Measurements from ENCODE around the gene SF3B4.
"Not testable (repeated sequence)": the region's sequence is repeated elsewhere in the genome, so short reads cannot be mapped to it uniquely, and the experiment has no call there.

SF3B4 gene

GRCh38 chr1:149931212-149931790 lies 3.7 kb upstream of the SF3B4 start:
- FAIRE-seq = no peak

- no peak for FAIRE-seq
These were observed 2.3 kb upstream of the SF3B4 start for GRCh38 chr1:149929856-149930255.

GRCh38 chr1:149928401-149928724 lies 760 bp upstream of the SF3B4 start:
- FAIRE-seq = no peak

GRCh38 chr1:149927056-149927562 lies 494 bp downstream of the SF3B4 start:
- FAIRE-seq = no peak

- FAIRE-seq = no peak
These were observed 1.3 kb downstream of the SF3B4 start for GRCh38 chr1:149926296-149926695.

GRCh38 chr1:149925751-149926150 lies 1.9 kb downstream of the SF3B4 start:
- FAIRE-seq = no peak

GRCh38 chr1:149925345-149925744 lies 2.3 kb downstream of the SF3B4 start:
- FAIRE-seq = no peak

- no peak for FAIRE-seq
These were observed 4.0 kb downstream of the SF3B4 start for GRCh38 chr1:149923626-149924025.

- FAIRE-seq = no peak
These were observed 9.9 kb downstream of the SF3B4 start, which contains the start of gene SV2A for GRCh38 chr1:149917571-149918144. Gene SV2A, minus strand, starts transcription at chr1:149917844. Its CDS starts 4,004 bp downstream, at chr1:149913840.

- no peak for FAIRE-seq
These were observed 10.7 kb downstream of the SF3B4 start for GRCh38 chr1:149916898-149917252.

- no peak for FAIRE-seq
These were observed 11.3 kb downstream of the SF3B4 start for GRCh38 chr1:149916193-149916897.

- FAIRE-seq = no peak
These were observed 12.0 kb downstream of the SF3B4 start for GRCh38 chr1:149915429-149916192.

- FAIRE-seq = no peak
These were observed 13.1 kb downstream of the SF3B4 start for GRCh38 chr1:149914545-149914944.

- no peak for FAIRE-seq
These were observed 21.0 kb downstream of the SF3B4 start for GRCh38 chr1:149906570-149907075.

GRCh38 chr1:149903836-149904491 lies 23.6 kb downstream of the SF3B4 start:
- no peak for FAIRE-seq

- no peak for FAIRE-seq
These were observed 27.9 kb downstream of the SF3B4 start, which contains the start of gene BOLA1 for GRCh38 chr1:149899460-149900284. Gene BOLA1, plus strand, starts transcription at chr1:149899568. Its CDS starts 492 bp downstream, at chr1:149900060.

GRCh38 chr1:149896575-149896974 lies 31.0 kb downstream of the SF3B4 start:
- no peak for FAIRE-seq

- no peak for FAIRE-seq
These were observed 38.7 kb downstream of the SF3B4 start for GRCh38 chr1:149888999-149889289.

GRCh38 chr1:149888247-149888998 lies 39.2 kb downstream of the SF3B4 start:
- no peak for FAIRE-seq

GRCh38 chr1:149887456-149888246 lies 40.0 kb downstream of the SF3B4 start:
- FAIRE-seq = peak; percentile 98

GRCh38 chr1:149887196-149887455 lies 40.5 kb downstream of the SF3B4 start:
- not testable (repeated sequence) for FAIRE-seq
